HepG2 (cell line): ENCODE data around the gene HDAC10. TPM values are rescaled to one million over a fixed set of nuclear protein-coding genes. Genes with fewer than 3 reads are reported as not detected.

Experiments used
- ATAC-seq: fragments of 200-7000 bp; cut with Tn5 transposase; 3 replicates; pipeline ENCODE4 v1.9.1; 2020; ENCODE audit warnings: mild to moderate bottlenecking, moderate library complexity
- BruUV-seq: library from RNA; stranded (reverse); fragments of 400-500 nt; replicated peaks from 2 replicates; lab custom pipeline; 2021; lab: Mats Ljungman, UMichigan
- CTCF ChIA-PET: fragments of 300-600 bp; formaldehyde crosslinking; extraction: SDS; loops from one replicate; lab custom pipeline; 2021; ENCODE audit warnings: low total read pairs, inconsistent platforms, low intra/inter-chr PET ratio; lab: Yijun Ruan, JAX
- POLR2A ChIA-PET: fragments of 350-600 bp; sonication (Branson Sonifier 250); formaldehyde crosslinking; loops from one replicate; lab custom pipeline; 2020; ENCODE audit warnings: antibody characterized with exemption, inconsistent platforms; lab: Yijun Ruan, JAX
- DNase-seq: peaks from one replicate; pipeline ENCODE4 v3.0.0-alpha.2; 2015; ENCODE audit warnings: low spot score
- FAIRE-seq: peaks from 3 replicates; lab custom pipeline; 2011; peaks lifted over from hg19 to GRCh38; lab: Jason Lieb, UNC
- H2AFZ ChIP-seq: one replicate; pipeline ENCODE4 v1.6.1; 2011; ENCODE audit warnings: low read length, inconsistent platforms
- H3K27ac ChIP-seq: fragments of 300-600 bp; 3 replicates; pipeline ENCODE4 v1.8.0; 2011; ENCODE audit warnings: mixed run types, mild to moderate bottlenecking, mixed read lengths, low read length, inconsistent platforms; ENCODE audit not compliant: insufficient read depth; ENCODE audit errors: extremely low read length
- H3K27me3 ChIP-seq, 2 experiments: fragments of 200-600 bp in 1 of 2; 2 replicates in 1 of 2; 3 replicates in 1 of 2; pipeline versions ENCODE4 v1.6.0 to v1.8.0; 2011; ENCODE audit warnings: low read length in 2 of 2, mild to moderate bottlenecking in 2 of 2, moderate library complexity in 2 of 2, inconsistent platforms in 1 of 2; ENCODE audit not compliant: insufficient read depth in 2 of 2, control insufficient read depth in 1 of 2
- H3K36me3 ChIP-seq, 2 experiments: fragments of 200-600 bp in 1 of 2; replicated peaks in 1 of 2; 2 replicates in 1 of 2; 3 replicates in 1 of 2; pipeline versions ENCODE4 v1.5.1 to v1.8.0; 2011; ENCODE audit warnings: low read length in 2 of 2, inconsistent platforms in 1 of 2; ENCODE audit not compliant: insufficient read depth in 2 of 2, control insufficient read depth in 1 of 2
- H3K4me1 ChIP-seq: 2 replicates; pipeline ENCODE4 v1.5.1; 2012; ENCODE audit warnings: low read length, inconsistent platforms; ENCODE audit not compliant: insufficient read depth
- H3K4me2 ChIP-seq: 2 replicates; pipeline ENCODE4 v1.6.0; 2011; ENCODE audit warnings: low read depth, low read length, inconsistent platforms
- H3K4me3 ChIP-seq, 3 experiments: fragments of 200-600 bp in 1 of 3; sonication (generic), shearing (Covaris generic) in 1 of 3; replicated peaks in 1 of 3; 2 replicates each; pipeline ENCODE4 v1.5.1; 2011 to 2016; ENCODE audit warnings: low read length in 3 of 3, inconsistent platforms in 2 of 3, low read depth in 2 of 3, mild to moderate bottlenecking in 2 of 3, control low read depth in 1 of 3, mixed read lengths in 1 of 3; ENCODE audit not compliant: insufficient read depth in 1 of 3
- H3K79me2 ChIP-seq: one replicate; pipeline ENCODE4 v1.6.1; 2011; ENCODE audit warnings: low read length, inconsistent platforms; ENCODE audit not compliant: insufficient read depth
- H3K9ac ChIP-seq: 2 replicates; pipeline ENCODE4 v1.6.0; 2011; ENCODE audit warnings: mild to moderate bottlenecking, low read depth, low read length, inconsistent platforms; ENCODE audit not compliant: insufficient read depth
- H3K9me3 ChIP-seq: 2 replicates; pipeline ENCODE4 v1.5.1; 2012; ENCODE audit warnings: mild to moderate bottlenecking, low read length
- H4K20me1 ChIP-seq: 2 replicates; pipeline ENCODE4 v1.6.0; 2011; ENCODE audit warnings: inconsistent platforms, mild to moderate bottlenecking, low read length, moderate library complexity; ENCODE audit not compliant: insufficient read depth
- ATF7-NPFF ChIP-seq: sonication (generic); formaldehyde crosslinking; IDR thresholded peaks from 2 replicates; pipeline ENCODE4 v1.8.1; 2023; ENCODE audit warnings: mild to moderate bottlenecking, low read depth, missing genetic modification reagents, moderate library complexity
- CENPT ChIP-seq: sonication (generic); formaldehyde crosslinking; IDR thresholded peaks from 2 replicates; pipeline ENCODE4 v1.8.0; 2022; ENCODE audit warnings: low read depth, mild to moderate bottlenecking, moderate library complexity, missing genetic modification reagents
- ETV6 ChIP-seq: sonication (generic); formaldehyde crosslinking; conservative IDR thresholded peaks from 2 replicates; pipeline ENCODE4 v1.4.0; 2020; ENCODE audit warnings: missing genetic modification reagents
- KLF11 ChIP-seq: IDR thresholded peaks from 2 replicates; pipeline ENCODE4 v1.6.1; 2016; ENCODE audit warnings: missing compliant biosample characterization
- KLF12 ChIP-seq: sonication (generic); formaldehyde crosslinking; IDR thresholded peaks from 2 replicates; pipeline ENCODE4 v1.4.0; 2020; ENCODE audit warnings: missing genetic modification reagents, borderline replicate concordance
- MEF2D ChIP-seq: sonication (generic); formaldehyde crosslinking; IDR thresholded peaks from 2 replicates; pipeline ENCODE4 v1.5.1; 2020; ENCODE audit warnings: mild to moderate bottlenecking, missing genetic modification reagents
- MIXL1 ChIP-seq: IDR thresholded peaks from 2 replicates; pipeline ENCODE4 v1.6.1; 2016
- PCBP2 ChIP-seq: fragments of 200-400 bp; formaldehyde crosslinking; optimal IDR thresholded peaks from 2 replicates; pipeline ENCODE3; 2018; ENCODE audit warnings: low read length, low read depth; ENCODE audit not compliant: poor library complexity, severe bottlenecking
- ZBTB3 ChIP-seq: sonication (generic); formaldehyde crosslinking; IDR thresholded peaks from 2 replicates; pipeline ENCODE4 v1.4.0; 2020; ENCODE audit warnings: low read depth, mild to moderate bottlenecking, moderate library complexity, missing genetic modification reagents, borderline replicate concordance
- ZNF503 ChIP-seq: sonication (generic); formaldehyde crosslinking; IDR thresholded peaks from 2 replicates; pipeline ENCODE4 v1.4.0; 2020; ENCODE audit warnings: missing genetic modification reagents
- ZNF558 ChIP-seq: sonication (generic); formaldehyde crosslinking; IDR thresholded peaks from 2 replicates; pipeline ENCODE4 v1.9.0; 2022; ENCODE audit warnings: mild to moderate bottlenecking, missing genetic modification reagents, borderline replicate concordance
- ZNF562 ChIP-seq: sonication (generic); formaldehyde crosslinking; IDR thresholded peaks from 2 replicates; pipeline ENCODE4 v1.8.0; 2022; ENCODE audit warnings: missing genetic modification reagents, borderline replicate concordance
- ZNF569 ChIP-seq: sonication (generic); formaldehyde crosslinking; IDR thresholded peaks from 2 replicates; pipeline ENCODE4 v1.5.0; 2020; ENCODE audit warnings: mild to moderate bottlenecking, missing genetic modification reagents, moderate library complexity, borderline replicate concordance
- ZNF790 ChIP-seq: sonication (generic); formaldehyde crosslinking; IDR thresholded peaks from 2 replicates; pipeline ENCODE4 v1.8.0; 2022; ENCODE audit warnings: missing genetic modification reagents, mild to moderate bottlenecking, borderline replicate concordance
- WGBS: methylation state at CpG from one replicate; pipeline ENCODE4 v1.1.6; 2017; ENCODE audit warnings: low lambda C conversion rate; 5-methylcytosine and 5-hydroxymethylcytosine counted together
- in situ Hi-C: cut with HindIII; loops from 2 replicates; pipeline ENCODE4 v1.10.0; 2017; ENCODE audit warnings: low pct_unique_long_range_greater_than_20kb; ENCODE audit not compliant: extremely low pct_ligation_motif_present
- intact Hi-C: fragments of 100-400 bp; cut with micrococcal nuclease; formaldehyde crosslinking; loops from one replicate; pipeline ENCODE4 v1.10.0; 2022; ENCODE audit not compliant: unreplicated experiment
- polyA plus RNA-seq, 8 experiments: library from polyadenylated mRNA; depleted of rRNA in 3 of 8; stranded (reverse) in 7 of 8; unstranded in 1 of 8; fragments of >200 nt; fragmentation: Illumina TruSeq in 4 of 8; extraction: Trizol in 4 of 8; gene quantifications; 2 replicates each; pipeline versions ENCODE4 v1.2.1 to v1.2.3, GENCODE V29; 2011 to 2016; ENCODE audit warnings: low read depth in 4 of 8, missing spikeins in 1 of 8, mixed read lengths in 1 of 8; ENCODE audit not compliant: insufficient read depth in 1 of 8
- total RNA-seq, 5 experiments: library from RNA; depleted of rRNA; stranded (reverse); fragments of >200 nt; fragmentation: Illumina TruSeq; extraction: Trizol; gene quantifications; 2 replicates each; pipeline ENCODE4 v1.2.3, GENCODE V29; 2016; ENCODE audit warnings: low read depth in 1 of 5
- TF ChIP-seq, protein P1 (sequence below): sonication (generic); formaldehyde crosslinking; IDR thresholded peaks from 2 replicates; pipeline ENCODE4 v1.4.0; 2020; ENCODE audit warnings: missing genetic modification reagents
- TF ChIP-seq, protein P2 (sequence below): IDR thresholded peaks from 2 replicates; pipeline ENCODE4 v1.6.1; 2016; ENCODE audit warnings: low read depth, control low read depth

The HDAC10 gene
- total and polyA plus RNA-seq, 2 of the 13 experiments (the other 11 are each of a cell fraction or from before 2014, with no cell fraction given), result 13.9 to 14.9 TPM

DNA sequence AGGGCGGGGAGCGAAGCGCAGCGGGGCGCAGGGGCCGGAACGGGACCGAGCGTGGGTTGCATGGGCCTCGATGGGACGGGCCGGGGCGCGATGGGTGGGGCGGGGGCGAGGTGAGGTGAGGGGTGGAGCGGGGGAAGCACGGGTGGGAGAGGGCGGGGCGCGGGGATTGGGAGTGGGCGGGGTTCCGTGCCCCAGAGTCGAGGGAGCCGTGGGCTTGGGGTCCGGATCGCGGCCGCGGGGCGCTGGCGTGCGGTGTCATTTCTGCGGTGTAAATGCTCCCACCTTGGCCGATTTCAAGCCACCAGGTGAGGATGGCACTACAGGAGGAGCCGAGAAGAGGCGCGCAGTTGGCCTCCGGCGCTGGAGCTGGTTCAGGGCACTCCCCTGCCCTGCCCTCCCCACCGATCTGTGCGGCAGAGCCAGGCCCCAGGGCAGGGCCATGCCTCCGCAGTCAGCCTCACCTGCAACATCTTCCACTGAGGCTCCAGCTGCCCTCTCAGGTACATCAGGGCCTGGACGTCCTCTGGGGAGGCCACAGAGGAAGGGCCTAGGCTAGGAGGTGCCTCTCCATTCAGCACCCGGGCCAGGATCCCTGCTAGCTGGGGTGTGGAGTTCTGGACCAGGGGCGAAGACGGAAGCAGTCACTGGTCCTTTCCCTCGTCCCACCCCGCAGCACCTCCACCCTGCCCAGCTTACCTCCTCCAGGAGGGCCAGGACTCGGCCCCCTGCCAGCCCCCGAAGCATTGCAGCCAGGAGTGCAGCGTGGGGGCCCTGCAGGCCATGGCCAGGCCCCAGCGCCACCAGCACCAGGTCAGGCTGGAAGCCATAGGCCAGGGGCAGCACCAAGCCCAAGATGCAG is 5.6 kb downstream of the HDAC10 start:
- Histone ChIP-seq H3K27me3 (no peaks in the 10 kb centered on the region; a peak in 1 of 5 replicates), H3K79me2 (peaks cover 42% of the 10 kb centered on the region), H3K4me1 (peaks cover 42% of the 10 kb centered on the region), H4K20me1 (peaks cover 12% of the 10 kb centered on the region), H3K9me3 (no peaks in the 10 kb centered on the region), H3K9ac (peak overlapping the region; percentile 85), H3K36me3 (peaks cover 2 to 10% of the 10 kb centered on the region in 2 experiments; a peak in 3 of 5 replicates), H3K4me3 (peak overlapping the region; percentile 77 to 98 (median 89)), H2AFZ (no peak overlapping the region), H3K4me2 (peak overlapping the region; percentile 89), H3K27ac (peak overlapping the region; percentile 77)
- CTCF ChIA-PET, result no interaction called here
- DNase-seq (no peak), ATAC-seq (peak; percentile 10), FAIRE-seq (no peak)
- 1% methylated on average over 19 of the region's 53 CpGs for WGBS
- in situ Hi-C loops, result no loop called here
- intact Hi-C loops, result loop anchor here (2.0 kb wide), 1 partner anchor 97 kb away; the partner anchor contains the start of gene PPP6R2
- POLR2A ChIA-PET, result interaction anchor here (1.2 kb wide), 1 partner anchor 48 kb away, joined by 3 read pairs; no protein-coding TSS in a partner anchor
- TSS peak; percentile 59 for BruUV-seq
- TF ChIP-seq ZBTB3, result no peak
- TF ChIP-seq ZNF569 (CRISPR knock-in tag), result no peak
- TF ChIP-seq CENPT (CRISPR knock-in tag), result no peak
- TF ChIP-seq KLF11 (CRISPR knock-in tag), result no peak
- TF ChIP-seq MIXL1 (CRISPR knock-in tag), result no peak
- peak; percentile 3; the same call in 1 of the 2 replicates for TF ChIP-seq KLF12 (CRISPR knock-in tag)
- TF ChIP-seq, protein P1, sequence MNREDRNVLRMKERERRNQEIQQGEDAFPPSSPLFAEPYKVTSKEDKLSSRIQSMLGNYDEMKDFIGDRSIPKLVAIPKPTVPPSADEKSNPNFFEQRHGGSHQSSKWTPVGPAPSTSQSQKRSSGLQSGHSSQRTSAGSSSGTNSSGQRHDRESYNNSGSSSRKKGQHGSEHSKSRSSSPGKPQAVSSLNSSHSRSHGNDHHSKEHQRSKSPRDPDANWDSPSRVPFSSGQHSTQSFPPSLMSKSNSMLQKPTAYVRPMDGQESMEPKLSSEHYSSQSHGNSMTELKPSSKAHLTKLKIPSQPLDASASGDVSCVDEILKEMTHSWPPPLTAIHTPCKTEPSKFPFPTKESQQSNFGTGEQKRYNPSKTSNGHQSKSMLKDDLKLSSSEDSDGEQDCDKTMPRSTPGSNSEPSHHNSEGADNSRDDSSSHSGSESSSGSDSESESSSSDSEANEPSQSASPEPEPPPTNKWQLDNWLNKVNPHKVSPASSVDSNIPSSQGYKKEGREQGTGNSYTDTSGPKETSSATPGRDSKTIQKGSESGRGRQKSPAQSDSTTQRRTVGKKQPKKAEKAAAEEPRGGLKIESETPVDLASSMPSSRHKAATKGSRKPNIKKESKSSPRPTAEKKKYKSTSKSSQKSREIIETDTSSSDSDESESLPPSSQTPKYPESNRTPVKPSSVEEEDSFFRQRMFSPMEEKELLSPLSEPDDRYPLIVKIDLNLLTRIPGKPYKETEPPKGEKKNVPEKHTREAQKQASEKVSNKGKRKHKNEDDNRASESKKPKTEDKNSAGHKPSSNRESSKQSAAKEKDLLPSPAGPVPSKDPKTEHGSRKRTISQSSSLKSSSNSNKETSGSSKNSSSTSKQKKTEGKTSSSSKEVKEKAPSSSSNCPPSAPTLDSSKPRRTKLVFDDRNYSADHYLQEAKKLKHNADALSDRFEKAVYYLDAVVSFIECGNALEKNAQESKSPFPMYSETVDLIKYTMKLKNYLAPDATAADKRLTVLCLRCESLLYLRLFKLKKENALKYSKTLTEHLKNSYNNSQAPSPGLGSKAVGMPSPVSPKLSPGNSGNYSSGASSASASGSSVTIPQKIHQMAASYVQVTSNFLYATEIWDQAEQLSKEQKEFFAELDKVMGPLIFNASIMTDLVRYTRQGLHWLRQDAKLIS, result no peak
- no peak for TF ChIP-seq ZNF562 (CRISPR knock-in tag)
- no peak for TF ChIP-seq ZNF503 (CRISPR knock-in tag)
- no peak for TF ChIP-seq ZNF558 (CRISPR knock-in tag)
- 0 out of 2 replicates have a peak, but pooled peaks have one; percentile 3 for TF ChIP-seq ETV6
- TF ChIP-seq ATF7-NPFF (CRISPR knock-in tag), result no peak; the same call in 1 of the 2 replicates
- TF ChIP-seq, protein P2, sequence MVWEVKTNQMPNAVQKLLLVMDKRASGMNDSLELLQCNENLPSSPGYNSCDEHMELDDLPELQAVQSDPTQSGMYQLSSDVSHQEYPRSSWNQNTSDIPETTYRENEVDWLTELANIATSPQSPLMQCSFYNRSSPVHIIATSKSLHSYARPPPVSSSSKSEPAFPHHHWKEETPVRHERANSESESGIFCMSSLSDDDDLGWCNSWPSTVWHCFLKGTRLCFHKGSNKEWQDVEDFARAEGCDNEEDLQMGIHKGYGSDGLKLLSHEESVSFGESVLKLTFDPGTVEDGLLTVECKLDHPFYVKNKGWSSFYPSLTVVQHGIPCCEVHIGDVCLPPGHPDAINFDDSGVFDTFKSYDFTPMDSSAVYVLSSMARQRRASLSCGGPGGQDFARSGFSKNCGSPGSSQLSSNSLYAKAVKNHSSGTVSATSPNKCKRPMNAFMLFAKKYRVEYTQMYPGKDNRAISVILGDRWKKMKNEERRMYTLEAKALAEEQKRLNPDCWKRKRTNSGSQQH, result peak; percentile 90; the same call in 1 of the 2 replicates
- TF ChIP-seq MEF2D (CRISPR knock-in tag), result no peak; the same call in 1 of the 2 replicates
- TF ChIP-seq ZNF790 (CRISPR knock-in tag), result peak; percentile 33; the same call in 1 of the 2 replicates
- no peak for TF ChIP-seq PCBP2
